ENCODE data around the gene LMBRD2.

GRCh38 chr5:36153298-36153677 lies 1.6 kb upstream of the LMBRD2 start:
- TF ChIP-seq TEAD1 (CRISPR knock-in tag; IDR thresholded peaks at IDR 0.05) = no peak
- no peak for TF ChIP-seq CTCF (IDR thresholded peaks at IDR 0.05)
- no peak for TF ChIP-seq MAX (CRISPR knock-in tag; IDR thresholded peaks at IDR 0.05)
- TF ChIP-seq ETV6 (CRISPR knock-in tag; IDR thresholded peaks at IDR 0.05) = no peak
- no peak for TF ChIP-seq ZNF396 (CRISPR knock-in tag; IDR thresholded peaks at IDR 0.05; ENCODE audit: borderline replicate concordance)
- no peak for TF ChIP-seq SP1 (CRISPR knock-in tag; conservative IDR thresholded peaks at IDR 0.05)
- TF ChIP-seq STAT6 (CRISPR knock-in tag; conservative IDR thresholded peaks at IDR 0.05; ENCODE audit: low read depth) = no peak
- TF ChIP-seq HMGXB4 (CRISPR knock-in tag; IDR thresholded peaks at IDR 0.05) = no peak
- TF ChIP-seq ATF2 (CRISPR knock-in tag; IDR thresholded peaks at IDR 0.05; ENCODE audit: borderline replicate concordance, low read depth) = no peak
- TF ChIP-seq NFE2L1 (CRISPR knock-in tag; IDR thresholded peaks at IDR 0.05) = no peak

Measured in WTC11 (cell line).